ENCODE results near the gene TMEM87A.

GRCh38 chr15:42283671-42284070 lies 10.4 kb upstream of the TMEM87A start:
- TF ChIP-seq CTCF (IDR thresholded peaks at IDR 0.05) (no peak), POLR2A (IDR thresholded peaks at IDR 0.05) (no peak)

Measured in thyroid gland (tissue), 4 donors.